K562 (cell line): ENCODE results near the gene ANKRD33. TPM values are rescaled to one million over a fixed set of nuclear protein-coding genes. Genes with fewer than 3 reads are reported as not detected.
A peak's percentile ranks its signal among the peaks of the same experiment; 100 is the strongest.

Source experiments
- ATF4 ChIP-seq: fragments of 450-650 bp; formaldehyde crosslinking; IDR thresholded peaks from 2 replicates; pipeline ENCODE4 v1.4.0; 2022; ENCODE audit warnings: mild to moderate bottlenecking, moderate library complexity
- CSDE1 ChIP-seq, 2 experiments: fragments of 450-650 bp; IDR thresholded peaks; 2 replicates each; pipeline ENCODE4 v1.6.1; 2016; ENCODE audit warnings: mild to moderate bottlenecking in 1 of 2
- ELK3 ChIP-seq: fragments of 450-650 bp; formaldehyde crosslinking; IDR thresholded peaks from 2 replicates; pipeline ENCODE4 v1.4.0; 2020; ENCODE audit warnings: mild to moderate bottlenecking
- GATA2 ChIP-seq: sonication (generic); formaldehyde crosslinking; IDR thresholded peaks from 2 replicates; pipeline ENCODE4 v1.4.0; 2020; ENCODE audit warnings: mild to moderate bottlenecking, missing genetic modification reagents
- MNT ChIP-seq, 2 experiments: fragments of 450-650 bp; conservative IDR thresholded peaks; 2 replicates each; pipeline ENCODE4 v1.6.1; 2017; ENCODE audit warnings: mild to moderate bottlenecking in 2 of 2, moderate library complexity in 2 of 2
- NCOA1 ChIP-seq: fragments of 450-650 bp; IDR thresholded peaks from 2 replicates; pipeline ENCODE4 v1.6.1; 2016; ENCODE audit warnings: low read depth
- NR2C1 ChIP-seq, 2 experiments: fragments of 450-650 bp; IDR thresholded peaks; 2 replicates each; pipeline ENCODE4 v1.6.1; 2017; ENCODE audit warnings: mild to moderate bottlenecking in 2 of 2, antibody characterized with exemption in 1 of 2, inconsistent platforms in 1 of 2, missing compliant biosample characterization in 1 of 2, missing genetic modification characterization in 1 of 2
- OTX1 ChIP-seq: fragments of 450-650 bp; formaldehyde crosslinking; IDR thresholded peaks from 2 replicates; pipeline ENCODE4 v1.4.0; 2022; ENCODE audit warnings: mild to moderate bottlenecking
- RAD51 ChIP-seq: fragments of 450-650 bp; IDR thresholded peaks from 2 replicates; pipeline ENCODE4 v1.7.1; 2016; ENCODE audit warnings: low read depth, mild to moderate bottlenecking, borderline replicate concordance
- REST ChIP-seq, 2 experiments: fragments of 450-650 bp; formaldehyde crosslinking in 1 of 2; IDR thresholded peaks; 2 replicates each; pipeline versions ENCODE4 v1.4.0 to v1.6.1; 2014 to 2020; ENCODE audit warnings: mild to moderate bottlenecking in 2 of 2, borderline replicate concordance in 1 of 2, low read depth in 1 of 2
- SMAD3 ChIP-seq: fragments of 450-650 bp; formaldehyde crosslinking; conservative IDR thresholded peaks from 2 replicates; pipeline ENCODE4 v1.4.0; 2020; ENCODE audit warnings: mild to moderate bottlenecking
- TAL1 ChIP-seq: fragments of 450-650 bp; IDR thresholded peaks from 2 replicates; pipeline ENCODE4 v1.6.1; 2016; ENCODE audit warnings: mild to moderate bottlenecking
- ZFP1 ChIP-seq: fragments of 450-650 bp; formaldehyde crosslinking; IDR thresholded peaks from 2 replicates; pipeline ENCODE4 v1.4.0; 2020; ENCODE audit warnings: mild to moderate bottlenecking, mixed read lengths
- polyA plus RNA-seq, 8 experiments: library from polyadenylated mRNA; depleted of rRNA in 4 of 8; stranded (reverse) in 5 of 8; unstranded in 3 of 8; fragments of >200 nt; fragmentation: Nextera tagmentation in 2 of 8; fragmentation: Illumina TruSeq in 1 of 8; extraction: Ambion mirVana in 2 of 8; extraction: Trizol in 1 of 8; gene quantifications; 2 replicates each; pipeline versions ENCODE4 v1.2.1 to v1.2.3, GENCODE V29; 2011 to 2014; ENCODE audit warnings: inconsistent platforms in 1 of 8, missing spikeins in 1 of 8
- total RNA-seq, 7 experiments: library from RNA; depleted of rRNA in 6 of 7; stranded (reverse); fragments of >200 nt in 6 of 7; fragmentation: Illumina TruSeq in 2 of 7; extraction: Trizol in 2 of 7; gene quantifications; 2 replicates each; pipeline versions ENCODE4 v1.2.1 to v1.2.3, GENCODE V29; 2011 to 2021; ENCODE audit warnings: low replicate concordance in 1 of 7

ANKRD33 gene
- total and polyA plus RNA-seq, 9 of the 15 experiments (the other 6 are each of a cell fraction or from before 2014, with no cell fraction given) = 0.04 to 0.11 (median 0.07) TPM; not detected in 4

GRCh38 chr12:51884676-51885229 lies 3.1 kb upstream of the ANKRD33 start (continued):
- TF ChIP-seq REST (IDR thresholded peaks at IDR 0.05; ENCODE audit: borderline replicate concordance) = peak; percentile 25; the same call in 1 of the 2 replicates
- 0 out of 2 replicates have a peak, but pooled peaks have one; percentile 18 for TF ChIP-seq REST (CRISPR knock-in tag; IDR thresholded peaks at IDR 0.05; ENCODE audit: low read depth)
- TF ChIP-seq GATA2 (CRISPR knock-in tag) = no peak; the same call in 1 of the 2 replicates
- peak; percentile 34; the same call in 1 of the 2 replicates for TF ChIP-seq ATF4 (CRISPR knock-in tag)
- TF ChIP-seq ELK3 (CRISPR knock-in tag) = 0 out of 2 replicates have a peak, but pooled peaks have one; percentile 64
- peak; percentile 65 for TF ChIP-seq SMAD3
- TF ChIP-seq TAL1 = peak; percentile 91
- peak; percentile 97 for TF ChIP-seq NCOA1
- peak; percentile 72 for TF ChIP-seq RAD51
- peak; percentile 76 for TF ChIP-seq NR2C1 (IDR thresholded peaks at IDR 0.05)
- peak; percentile 83 for TF ChIP-seq NR2C1 (tag; IDR thresholded peaks at IDR 0.05)
- no peak for TF ChIP-seq CSDE1 (IDR thresholded peaks at IDR 0.05)
- peak; percentile 53; the same call in 1 of the 2 replicates for TF ChIP-seq ZFP1 (CRISPR knock-in tag)
- peak; percentile 16 to 65; a peak in 2 of 4 replicates for TF ChIP-seq MNT (conservative IDR thresholded peaks at IDR 0.05)
- TF ChIP-seq OTX1 (CRISPR knock-in tag) = peak; percentile 73; the same call in 1 of the 2 replicates
